SK-N-SH treated with all-trans-retinoic acid at 6 μM for 48 hours (cell line): Measurements from ENCODE around the gene TMEM201.

Experiments
- ATAC-seq: fragments of 200-7000 bp; cut with Tn5 transposase; 3 replicates; pipeline ENCODE4 v1.9.1; 2020; ENCODE audit warnings: mild to moderate bottlenecking, moderate library complexity
- ARNTL ChIP-seq: fragments of 450-650 bp; formaldehyde crosslinking; IDR thresholded peaks from 2 replicates; pipeline ENCODE4 v1.5.0; 2020; ENCODE audit warnings: low read depth, mild to moderate bottlenecking, moderate library complexity, borderline replicate concordance
- BACH2 ChIP-seq: fragments of 250-450 bp; sonication (Bioruptor Pico); IDR thresholded peaks from 2 replicates; pipeline ENCODE4 v1.9.0; 2021; ENCODE audit warnings: mild to moderate bottlenecking, borderline replicate concordance
- CREB5 ChIP-seq: fragments of 250-450 bp; sonication (Bioruptor Pico); IDR thresholded peaks from 2 replicates; pipeline ENCODE4 v1.5.1; 2020; ENCODE audit warnings: low read depth, mild to moderate bottlenecking, moderate library complexity
- CSRNP3 ChIP-seq: fragments of 250-450 bp; sonication (Bioruptor Pico); IDR thresholded peaks from 2 replicates; pipeline ENCODE4 v1.5.1; 2021; ENCODE audit warnings: mild to moderate bottlenecking, moderate library complexity
- ESRRG ChIP-seq: fragments of 250-450 bp; sonication (Bioruptor Pico); IDR thresholded peaks from 2 replicates; pipeline ENCODE4 v1.6.1; 2021; ENCODE audit warnings: mild to moderate bottlenecking
- GLIS3 ChIP-seq: fragments of 250-450 bp; sonication (Bioruptor Pico); IDR thresholded peaks from 2 replicates; pipeline ENCODE4 v1.5.0; 2020; ENCODE audit warnings: mild to moderate bottlenecking, moderate library complexity
- ISL1 ChIP-seq: fragments of 250-450 bp; sonication (Bioruptor Pico); IDR thresholded peaks from 2 replicates; pipeline ENCODE4 v2.1.2; 2022; ENCODE audit warnings: mild to moderate bottlenecking, moderate library complexity
- OSR1 ChIP-seq: fragments of 250-450 bp; sonication (Bioruptor Pico); IDR thresholded peaks from 2 replicates; pipeline ENCODE4 v1.8.0; 2022; ENCODE audit warnings: moderate library complexity, mild to moderate bottlenecking, inconsistent platforms
- POU6F1 ChIP-seq: fragments of 250-450 bp; sonication (Bioruptor Pico); IDR thresholded peaks from 2 replicates; pipeline ENCODE4 v1.8.0; 2021; ENCODE audit warnings: low read depth, mild to moderate bottlenecking, moderate library complexity, borderline replicate concordance
- PPARA ChIP-seq: fragments of 250-450 bp; sonication (Bioruptor Pico); IDR thresholded peaks from 2 replicates; pipeline ENCODE4 v1.5.0; 2020; ENCODE audit warnings: mild to moderate bottlenecking, borderline replicate concordance
- RARB ChIP-seq: fragments of 250-450 bp; sonication (Bioruptor Pico); IDR thresholded peaks from 2 replicates; pipeline ENCODE4 v1.8.0; 2021; ENCODE audit warnings: mild to moderate bottlenecking, moderate library complexity
- SNAI2 ChIP-seq: fragments of 250-450 bp; sonication (Bioruptor Pico); IDR thresholded peaks from 2 replicates; pipeline ENCODE4 v1.5.0; 2020; ENCODE audit warnings: mild to moderate bottlenecking, moderate library complexity
- TCF4 ChIP-seq: fragments of 250-450 bp; sonication (Bioruptor Pico); IDR thresholded peaks from 2 replicates; pipeline ENCODE4 v1.8.0; 2021; ENCODE audit warnings: mild to moderate bottlenecking, moderate library complexity, borderline replicate concordance
- TOX ChIP-seq: fragments of 250-450 bp; sonication (Bioruptor Pico); IDR thresholded peaks from 2 replicates; pipeline ENCODE4 v1.8.0; 2021; ENCODE audit warnings: mild to moderate bottlenecking, moderate library complexity, borderline replicate concordance
- TSHZ2 ChIP-seq: fragments of 250-450 bp; sonication (Bioruptor Pico); IDR thresholded peaks from 2 replicates; pipeline ENCODE4 v1.5.0; 2020; ENCODE audit warnings: mild to moderate bottlenecking, moderate library complexity
- ZC3H10 ChIP-seq: fragments of 250-450 bp; sonication (Bioruptor Pico); IDR thresholded peaks from 2 replicates; pipeline ENCODE4 v1.5.1; 2021; ENCODE audit warnings: mild to moderate bottlenecking, moderate library complexity
- ZFP3 ChIP-seq: fragments of 250-450 bp; sonication (Bioruptor Pico); IDR thresholded peaks from 2 replicates; pipeline ENCODE4 v1.5.0; 2020; ENCODE audit warnings: mild to moderate bottlenecking, moderate library complexity
- ZFP30 ChIP-seq: fragments of 450-650 bp; formaldehyde crosslinking; IDR thresholded peaks from 2 replicates; pipeline ENCODE4 v1.5.0; 2022; ENCODE audit warnings: mild to moderate bottlenecking, moderate library complexity
- ZNF565 ChIP-seq: fragments of 450-650 bp; formaldehyde crosslinking; conservative IDR thresholded peaks from 2 replicates; pipeline ENCODE4 v1.5.0; 2020; ENCODE audit warnings: low read depth, mild to moderate bottlenecking, moderate library complexity
- ZNF70 ChIP-seq: fragments of 450-650 bp; formaldehyde crosslinking; IDR thresholded peaks from 2 replicates; pipeline ENCODE4 v1.5.0; 2020; ENCODE audit warnings: mild to moderate bottlenecking, moderate library complexity
- ZNF8 ChIP-seq: fragments of 450-650 bp; formaldehyde crosslinking; IDR thresholded peaks from 2 replicates; pipeline ENCODE4 v1.5.0; 2020; ENCODE audit warnings: mild to moderate bottlenecking, moderate library complexity

The TMEM201 gene

GRCh38 chr1:9598316-9598700 lies 9.6 kb downstream of the TMEM201 start (continued):
- no peak for TF ChIP-seq CSRNP3 (CRISPR knock-in tag)
- no peak for TF ChIP-seq POU6F1

- ATAC-seq: no peak
- no peak for TF ChIP-seq ARNTL (CRISPR knock-in tag)
- no peak for TF ChIP-seq ZNF70 (CRISPR knock-in tag)
- no peak for TF ChIP-seq TOX (CRISPR knock-in tag)
- TF ChIP-seq TSHZ2 (CRISPR knock-in tag): no peak
- no peak for TF ChIP-seq GLIS3 (CRISPR knock-in tag)
- TF ChIP-seq ESRRG (CRISPR knock-in tag): no peak
- no peak for TF ChIP-seq CREB5 (CRISPR knock-in tag)
- no peak for TF ChIP-seq RARB (CRISPR knock-in tag)
- TF ChIP-seq ZNF565 (CRISPR knock-in tag): no peak
- no peak for TF ChIP-seq CSRNP3 (CRISPR knock-in tag)
- TF ChIP-seq BACH2 (CRISPR knock-in tag): no peak
These were observed 11.0 kb downstream of the TMEM201 start for GRCh38 chr1:9599741-9600140.

- ATAC-seq: no peak
- no peak for TF ChIP-seq PPARA (CRISPR knock-in tag)
- TF ChIP-seq ZNF8 (CRISPR knock-in tag): no peak
These were observed 12.4 kb downstream of the TMEM201 start for GRCh38 chr1:9600861-9601834.

GRCh38 chr1:9601942-9602793 lies 13.5 kb downstream of the TMEM201 start:
- ATAC-seq: no peak
- TF ChIP-seq ARNTL (CRISPR knock-in tag): no peak
- no peak for TF ChIP-seq ZNF565 (CRISPR knock-in tag)
- TF ChIP-seq TCF4: no peak
- TF ChIP-seq ZFP30: no peak
- TF ChIP-seq ZC3H10 (CRISPR knock-in tag): no peak
- TF ChIP-seq ZFP3 (CRISPR knock-in tag): no peak
- TF ChIP-seq ISL1 (CRISPR knock-in tag): no peak
- no peak for TF ChIP-seq ZNF8 (CRISPR knock-in tag)
- TF ChIP-seq BACH2 (CRISPR knock-in tag): no peak
- TF ChIP-seq ZNF70 (CRISPR knock-in tag): no peak
- TF ChIP-seq PPARA (CRISPR knock-in tag): no peak
- no peak for TF ChIP-seq ESRRG (CRISPR knock-in tag)
- TF ChIP-seq GLIS3 (CRISPR knock-in tag): no peak
- TF ChIP-seq TSHZ2 (CRISPR knock-in tag): no peak
- TF ChIP-seq SNAI2 (CRISPR knock-in tag): no peak
- no peak for TF ChIP-seq OSR1
- no peak for TF ChIP-seq TOX (CRISPR knock-in tag)
